Myocyte (in vitro differentiated cells): ENCODE measurements around the gene KRT32. TPM values are rescaled to one million over a fixed set of nuclear protein-coding genes. Genes with fewer than 3 reads are reported as not detected.

Source experiments
- microRNA-seq: library from miRNA; unstranded; fragments of <30 nt; microRNA quantifications from one replicate; pipeline ENCODE4, GENCODE V29; 2016
- total RNA-seq: library from RNA; depleted of rRNA; stranded (reverse); fragments of >200 nt; gene quantifications from 2 replicates; pipeline ENCODE4 v1.2.3, GENCODE V29; 2014

Gene KRT32
- total RNA-seq, 1 donor from 2014 or later = not detected

Small RNAs within 50 kb of the gene (microRNA-seq; reads per million reads assigned to microRNA genes)
- gene MIR6510 = not detected

Other genes with a start within 250 kb of the KRT32 start
- not detected in 2 replicates for gene KRTAP9-2, start 240.7 kb downstream of the KRT32 start, total RNA-seq
- not detected in 2 replicates for gene KRTAP9-3, start 234.9 kb downstream of the KRT32 start, total RNA-seq
- gene KRTAP9-8, start 229.4 kb downstream of the KRT32 start, total RNA-seq = not detected in 2 replicates
- gene KRTAP9-4, start 217.7 kb downstream of the KRT32 start, total RNA-seq = not detected in 2 replicates
- not detected in 2 replicates for gene KRTAP9-9, start 212.0 kb downstream of the KRT32 start, total RNA-seq
- gene KRTAP9-6, start 202.0 kb downstream of the KRT32 start, total RNA-seq = not detected in 2 replicates
- not detected in 2 replicates for gene KRTAP9-7, start 191.7 kb downstream of the KRT32 start, total RNA-seq
- gene KRTAP29-1, start 164.5 kb downstream of the KRT32 start, total RNA-seq = not detected in 2 replicates
- not detected in 2 replicates for gene KRTAP16-1, start 158.1 kb downstream of the KRT32 start, total RNA-seq
- gene KRTAP17-1, start 151.7 kb downstream of the KRT32 start, total RNA-seq = not detected in 2 replicates
- gene KRT33A, start 116.6 kb downstream of the KRT32 start, total RNA-seq = not detected in 2 replicates
- 0.08 TPM in 1 of 2 replicates, not detected in the other for gene KRT33B, start 97.6 kb downstream of the KRT32 start, total RNA-seq
- 0.16 TPM in 1 of 2 replicates, not detected in the other for gene KRT34, start 85.1 kb downstream of the KRT32 start, total RNA-seq
- 0.52 and 0.86 TPM in 2 replicates for gene KRT31, start 69.8 kb downstream of the KRT32 start, total RNA-seq
- not detected in 2 replicates for gene KRT37, start 42.8 kb downstream of the KRT32 start, total RNA-seq
- gene KRT38, start 26.4 kb downstream of the KRT32 start, total RNA-seq = not detected in 2 replicates
- gene KRT35, start 13.8 kb upstream of the KRT32 start, total RNA-seq = not detected in 2 replicates
- not detected in 2 replicates for gene KRT36, start 22.5 kb upstream of the KRT32 start, total RNA-seq
- gene KRT13, start 38.2 kb upstream of the KRT32 start, total RNA-seq = not detected in 2 replicates
- not detected in 2 replicates for gene KRT15, start 51.5 kb upstream of the KRT32 start, total RNA-seq
- not detected in 2 replicates for gene KRT19, start 60.9 kb upstream of the KRT32 start, total RNA-seq
- gene KRT9, start 104.7 kb upstream of the KRT32 start, total RNA-seq = not detected in 2 replicates
- not detected in 2 replicates for gene KRT14, start 119.5 kb upstream of the KRT32 start, total RNA-seq
- gene KRT16, start 145.4 kb upstream of the KRT32 start, total RNA-seq = not detected in 2 replicates
- 0.32 and 2.4 TPM in 2 replicates for gene KRT17, start 157.2 kb upstream of the KRT32 start, total RNA-seq
- gene EIF1, start 221.5 kb upstream of the KRT32 start, total RNA-seq = 78.1 and 112 TPM in 2 replicates
- gene GAST, start 244.9 kb upstream of the KRT32 start, total RNA-seq = not detected in 2 replicates